ENCODE data around the gene CDV3. TPM values are rescaled to one million over a fixed set of nuclear protein-coding genes. Genes with fewer than 3 reads are reported as not detected.

The CDV3 gene
- polyA plus RNA-seq, 2 of the 4 experiments (the other 2 are of a cell fraction) = 101 to 120 TPM

DNA sequence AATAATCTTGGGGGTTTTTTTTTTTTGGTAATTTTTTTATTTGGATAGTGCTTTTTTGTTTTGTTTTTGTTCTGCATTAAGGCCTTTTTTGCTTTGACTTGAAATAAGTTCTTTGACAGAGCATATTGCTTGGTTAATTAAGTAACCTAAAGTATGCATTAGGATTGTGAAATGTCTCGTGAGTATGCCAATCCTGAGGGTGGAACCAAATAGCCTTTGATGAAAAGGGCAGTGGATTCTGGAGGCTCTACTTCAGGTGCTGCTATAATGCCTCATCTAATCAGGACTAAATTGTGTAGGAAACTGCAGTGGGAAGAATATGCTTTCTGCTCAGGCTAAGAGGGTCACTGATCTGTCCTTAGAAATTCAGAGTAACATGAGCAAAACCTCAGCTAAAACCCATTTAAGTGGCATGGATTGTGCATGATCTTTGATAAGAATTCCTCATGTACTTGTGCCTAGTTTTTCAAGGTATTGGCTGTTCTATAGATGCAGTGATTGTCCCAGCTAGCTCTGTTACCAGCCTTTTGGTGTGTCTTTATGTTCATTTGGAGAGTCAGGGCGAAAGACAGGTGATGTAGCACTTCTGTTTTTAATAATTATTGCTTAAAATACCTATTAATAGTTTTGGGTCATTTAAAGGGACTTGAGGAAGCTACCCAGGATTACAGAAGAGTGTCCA, 15.4 kb downstream of the CDV3 start:
- ATAC-seq (no peak), FAIRE-seq (no peak), DNase-seq (ENCODE audit: low read depth in 1 of 2, low spot score in 1 of 2) (no peak)
- Histone ChIP-seq H3K4me1 (peaks cover 36% of the 10 kb centered on the region), H3K4me3 (no peak overlapping the region), H3K9me3 (no peaks in the 10 kb centered on the region), H3K4me2 (no peak overlapping the region), H3K27ac (no peak overlapping the region)
- ChIA-PET POLR2A (no interaction called here), CTCF (interaction anchor here (2.0 kb wide), 1 partner anchor 11 kb away, joined by 5 read pairs; no protein-coding TSS in a partner anchor)
- WGBS (ENCODE audit: missing lambda C conversion rate) = 90% methylated on average over 2 of the region's 2 CpGs
- TF ChIP-seq, protein P1, sequence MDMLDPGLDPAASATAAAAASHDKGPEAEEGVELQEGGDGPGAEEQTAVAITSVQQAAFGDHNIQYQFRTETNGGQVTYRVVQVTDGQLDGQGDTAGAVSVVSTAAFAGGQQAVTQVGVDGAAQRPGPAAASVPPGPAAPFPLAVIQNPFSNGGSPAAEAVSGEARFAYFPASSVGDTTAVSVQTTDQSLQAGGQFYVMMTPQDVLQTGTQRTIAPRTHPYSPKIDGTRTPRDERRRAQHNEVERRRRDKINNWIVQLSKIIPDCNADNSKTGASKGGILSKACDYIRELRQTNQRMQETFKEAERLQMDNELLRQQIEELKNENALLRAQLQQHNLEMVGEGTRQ (IDR thresholded peaks at IDR 0.05) = no peak
- TF ChIP-seq ZSCAN20 (CRISPR knock-in tag; IDR thresholded peaks at IDR 0.05) (no peak), REST (IDR thresholded peaks at IDR 0.05) (no peak), FOSL2 (IDR thresholded peaks at IDR 0.05) (no peak), FOSL2 (CRISPR knock-in tag; IDR thresholded peaks at IDR 0.05) (no peak), FOXS1 (CRISPR knock-in tag; IDR thresholded peaks at IDR 0.05) (no peak), POLR2A (IDR thresholded peaks at IDR 0.05; ENCODE audit: low read length) (no peak), JUNB (IDR thresholded peaks at IDR 0.05) (no peak), CHD4 (IDR thresholded peaks at IDR 0.05; ENCODE audit: borderline replicate concordance) (no peak), HOXA7 (CRISPR knock-in tag; IDR thresholded peaks at IDR 0.05) (no peak), CBX2 (IDR thresholded peaks at IDR 0.05; ENCODE audit: borderline replicate concordance, low read depth) (no peak)
- TF ChIP-seq, protein P2, sequence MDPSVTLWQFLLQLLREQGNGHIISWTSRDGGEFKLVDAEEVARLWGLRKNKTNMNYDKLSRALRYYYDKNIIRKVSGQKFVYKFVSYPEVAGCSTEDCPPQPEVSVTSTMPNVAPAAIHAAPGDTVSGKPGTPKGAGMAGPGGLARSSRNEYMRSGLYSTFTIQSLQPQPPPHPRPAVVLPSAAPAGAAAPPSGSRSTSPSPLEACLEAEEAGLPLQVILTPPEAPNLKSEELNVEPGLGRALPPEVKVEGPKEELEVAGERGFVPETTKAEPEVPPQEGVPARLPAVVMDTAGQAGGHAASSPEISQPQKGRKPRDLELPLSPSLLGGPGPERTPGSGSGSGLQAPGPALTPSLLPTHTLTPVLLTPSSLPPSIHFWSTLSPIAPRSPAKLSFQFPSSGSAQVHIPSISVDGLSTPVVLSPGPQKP (IDR thresholded peaks at IDR 0.05; ENCODE audit: low read depth, low read length) = no peak

DNA sequence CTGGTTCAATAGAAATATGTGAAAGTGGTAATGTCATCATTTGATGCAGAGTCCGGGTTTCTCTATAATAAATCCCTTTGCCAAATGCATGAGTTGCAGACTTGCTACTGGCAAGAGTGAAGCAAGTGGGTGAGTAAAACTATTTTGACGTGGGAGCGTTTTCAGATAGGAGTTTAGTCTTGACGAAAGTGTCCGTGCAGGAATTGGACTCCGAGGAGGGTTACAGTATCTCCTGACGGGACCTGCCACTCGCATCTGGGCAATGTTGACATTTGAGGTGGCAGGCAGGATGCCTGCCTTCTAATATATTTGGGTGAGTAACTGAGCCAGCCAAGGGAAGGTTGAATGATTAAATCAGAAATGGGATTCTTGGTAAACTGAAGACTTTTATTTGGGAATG, 16.0 kb downstream of the CDV3 start:
- ChIA-PET POLR2A (no interaction called here), CTCF (no interaction called here)
- FAIRE-seq = no peak
- Histone ChIP-seq H3K4me2 (no peak overlapping the region), H3K4me3 (no peak overlapping the region), H3K27ac (no peak overlapping the region), H3K4me1 (peaks cover 31% of the 10 kb centered on the region), H3K9me3 (no peaks in the 10 kb centered on the region)
- TF ChIP-seq JUN (IDR thresholded peaks at IDR 0.05) (no peak), PBX3 (IDR thresholded peaks at IDR 0.05) (no peak), POLR2AphosphoS2 (conservative IDR thresholded peaks at IDR 0.05; ENCODE audit: low read length) (0 out of 2 replicates have a peak, but pooled peaks have one; percentile 29), BHLHE40 (IDR thresholded peaks at IDR 0.05; ENCODE audit: low read depth, low read length) (no peak)
- WGBS (ENCODE audit: missing lambda C conversion rate) = 87% methylated on average over 8 of the region's 8 CpGs
- no peak for DNase-seq (ENCODE audit: low read depth in 1 of 2, low spot score in 1 of 2)
- ATAC-seq = no peak

- TF ChIP-seq CEBPB (IDR thresholded peaks at IDR 0.05) (peak; percentile 11 to 64; a peak in 2 of 4 replicates), BCL3 (IDR thresholded peaks at IDR 0.05) (no peak), BHLHE40 (IDR thresholded peaks at IDR 0.05; ENCODE audit: low read depth, low read length) (no peak), FOSL2 (IDR thresholded peaks at IDR 0.05) (no peak), FOSL2 (CRISPR knock-in tag; IDR thresholded peaks at IDR 0.05) (peak; percentile 30; the same call in 1 of the 2 replicates)
- ATAC-seq = peak; percentile 46 to 50; a peak in 3 of 6 replicates
- no peak for DNase-seq (ENCODE audit: low read depth in 1 of 2, low spot score in 1 of 2)
- Histone ChIP-seq H3K4me2 (0 out of 3 replicates have a peak overlapping the region, but pooled peaks have one; percentile 12), H3K27ac (peak overlapping the region in 1 of 2 experiments; percentile 61; a peak in 1 of 6 replicates), H3K4me1 (peaks cover 25% of the 10 kb centered on the region), H3K9me3 (no peaks in the 10 kb centered on the region), H3K4me3 (no peak overlapping the region)
- POLR2A ChIA-PET = no interaction called here
- FAIRE-seq = no peak
- WGBS (ENCODE audit: missing lambda C conversion rate) = 81% methylated on average over 3 of the region's 3 CpGs
- CTCF ChIA-PET = no interaction called here
Observed at GRCh38 chr3:133591271-133591742, 17.8 kb downstream of the CDV3 start.

Measured in A549 (cell line).